Ovary (tissue), 9 donors: ENCODE results near the gene FOXI1. TPM values are rescaled to one million over a fixed set of nuclear protein-coding genes. Genes with fewer than 3 reads are reported as not detected.

Experiments used
- DNase-seq, 5 donors: peaks; one replicate each; pipeline ENCODE4 v3.0.0-alpha.2; 2019 to 2020
- H3K27ac ChIP-seq, 2 donors: fragments of 200-600 bp; one replicate each; pipeline versions ENCODE4 v1.5.1 to v1.8.0; 2019 to 2022
- H3K27me3 ChIP-seq: fragments of 200-600 bp; one replicate; pipeline ENCODE4 v1.8.0; 2022
- H3K36me3 ChIP-seq: fragments of 200-600 bp; sonication (generic); one replicate; pipeline ENCODE4 v1.5.1; 2019
- H3K4me1 ChIP-seq: one replicate; pipeline ENCODE4 v1.8.1; 2013; ENCODE audit warnings: mild to moderate bottlenecking, moderate library complexity; ENCODE audit not compliant: insufficient read depth
- H3K4me3 ChIP-seq: fragments of 200-600 bp; sonication (generic); one replicate; pipeline ENCODE4 v1.5.1; 2017
- H3K9me3 ChIP-seq, 2 donors: fragments of 200-600 bp in 1 of 2; sonication (generic) in 1 of 2; one replicate each; pipeline versions ENCODE4 v1.5.1 to v1.8.1; 2013 to 2019; ENCODE audit warnings: mild to moderate bottlenecking in 1 of 2, moderate library complexity in 1 of 2
- EP300 ChIP-seq: sonication (generic); formaldehyde crosslinking; IDR thresholded peaks from one replicate; pipeline ENCODE4 v1.6.1; 2017; ENCODE audit warnings: antibody characterized with exemption
- POLR2A ChIP-seq: fragments of 450-650 bp; IDR thresholded peaks from one replicate; pipeline ENCODE4 v1.6.1; 2017; ENCODE audit warnings: antibody characterized with exemption, mild to moderate bottlenecking, moderate library complexity
- WGBS, 3 donors: extraction: QIAGEN DNeasy Blood & Tissue Kit in 1 of 3; methylation state at CpG; one replicate each; pipeline versions ENCODE4 v1.1.5 to v1.1.7; 2013 to 2017; 5-methylcytosine and 5-hydroxymethylcytosine counted together
- intact Hi-C, 4 donors: fragments of 100-400 bp; cut with DNase I; formaldehyde crosslinking; loops; one replicate each; pipeline versions ENCODE4 v1.11.0 to v1.15.1; 2022 to 2023
- polyA plus RNA-seq, 2 donors: library from polyadenylated mRNA; stranded (reverse); fragments of 200-250 nt in 1 of 2; fragments of 350-450 nt in 1 of 2; fragmentation: Illumina TruSeq in 1 of 2; extraction: RNeasy Lipid Tissue Mini Kit (QIAGEN cat#74804) in 1 of 2; gene quantifications; one replicate each; pipeline ENCODE4 v1.2.3, GENCODE V29; 2013 to 2014
- total RNA-seq, 7 donors: library from RNA; depleted of rRNA in 2 of 7; stranded (reverse); fragments of >200 nt in 2 of 7; fragmentation: NEBNext Ultra II Directional in 3 of 7; extraction: Animal tissue kit (Norgen Biotek cat#: 25700) in 3 of 7; gene quantifications; one replicate each; pipeline versions ENCODE4 v1.1.0 to v1.2.4, GENCODE V29; 2016 to 2023
- TF ChIP-seq, protein P1 (sequence below), 3 donors: fragments of 450-650 bp in 2 of 3; fragments of 200-600 bp in 1 of 3; IDR thresholded peaks; one replicate each; pipeline versions ENCODE4 v1.5.1 to v1.8.0; 2016 to 2022; ENCODE audit warnings: antibody characterized with exemption in 3 of 3, mild to moderate bottlenecking in 1 of 3
- donor health status: DM: no; HTN: no; CAD: no; lungs with moderate emphysema.
- donor health status: DM: no; HTN: no; CAD: no.
- donor health status: Bipolar disorder and iron deficiency.
- donor health status: DM: yes; HTN: yes; CAD: no.
- donor health status: DM: no; HTN: no; CAD: no.
- donor health status: DM: yes; HTN: yes; CAD: no.

FOXI1 gene
- total and polyA plus RNA-seq, 9 donors, result not detected

DNA sequence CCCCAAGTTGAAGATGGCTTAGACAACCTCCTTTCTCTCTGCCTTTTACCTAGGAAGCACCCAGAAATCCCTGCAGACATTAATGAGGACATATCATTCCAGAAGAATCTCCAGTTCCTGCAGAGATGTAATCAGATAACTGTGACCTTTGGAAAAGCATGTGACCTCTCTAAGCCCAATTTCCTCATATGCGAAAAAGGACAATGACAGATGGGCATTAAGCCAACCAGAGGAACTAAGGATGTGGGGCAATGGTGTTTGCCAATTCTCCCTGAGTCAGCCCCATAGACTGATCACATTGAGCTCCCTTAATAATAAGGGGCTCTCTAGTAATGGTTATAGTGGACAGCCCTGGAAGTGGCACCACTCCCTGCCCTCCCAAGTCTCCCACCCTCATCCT, 10.1 kb upstream of the FOXI1 start:
- Histone ChIP-seq H3K27ac (no peak overlapping the region), H3K36me3 (no peaks in the 10 kb centered on the region), H3K4me1 (peaks cover 1% of the 10 kb centered on the region), H3K27me3 (no peaks in the 10 kb centered on the region), H3K9me3 (no peaks in the 10 kb centered on the region), H3K4me3 (no peak overlapping the region)
- WGBS, 3 donors, result 65 to 82% (median 67%) methylated on average over 1 of the region's 1 CpG
- no peak for DNase-seq
- TF ChIP-seq EP300 (no peak), POLR2A (no peak)
- TF ChIP-seq, protein P1, sequence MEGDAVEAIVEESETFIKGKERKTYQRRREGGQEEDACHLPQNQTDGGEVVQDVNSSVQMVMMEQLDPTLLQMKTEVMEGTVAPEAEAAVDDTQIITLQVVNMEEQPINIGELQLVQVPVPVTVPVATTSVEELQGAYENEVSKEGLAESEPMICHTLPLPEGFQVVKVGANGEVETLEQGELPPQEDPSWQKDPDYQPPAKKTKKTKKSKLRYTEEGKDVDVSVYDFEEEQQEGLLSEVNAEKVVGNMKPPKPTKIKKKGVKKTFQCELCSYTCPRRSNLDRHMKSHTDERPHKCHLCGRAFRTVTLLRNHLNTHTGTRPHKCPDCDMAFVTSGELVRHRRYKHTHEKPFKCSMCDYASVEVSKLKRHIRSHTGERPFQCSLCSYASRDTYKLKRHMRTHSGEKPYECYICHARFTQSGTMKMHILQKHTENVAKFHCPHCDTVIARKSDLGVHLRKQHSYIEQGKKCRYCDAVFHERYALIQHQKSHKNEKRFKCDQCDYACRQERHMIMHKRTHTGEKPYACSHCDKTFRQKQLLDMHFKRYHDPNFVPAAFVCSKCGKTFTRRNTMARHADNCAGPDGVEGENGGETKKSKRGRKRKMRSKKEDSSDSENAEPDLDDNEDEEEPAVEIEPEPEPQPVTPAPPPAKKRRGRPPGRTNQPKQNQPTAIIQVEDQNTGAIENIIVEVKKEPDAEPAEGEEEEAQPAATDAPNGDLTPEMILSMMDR (IDR thresholded peaks at IDR 0.05), result no peak
- intact Hi-C loops, result loop anchor here in 1 of 4 donors (10.0 kb wide), 1 partner anchor 319 kb away; no protein-coding TSS in a partner anchor

- H3K9me3 ChIP-seq, result no peaks in the 10 kb centered on the region
- H3K36me3 ChIP-seq, result no peaks in the 10 kb centered on the region
- H3K4me1 ChIP-seq, result peaks cover 1% of the 10 kb centered on the region
- TF ChIP-seq, protein P1 (IDR thresholded peaks at IDR 0.05), result no peak
- TF ChIP-seq EP300, result no peak
- no peak for TF ChIP-seq POLR2A
- H3K27ac ChIP-seq, result no peak overlapping the region
- intact Hi-C loops, result loop anchor here in 1 of 4 donors (10.0 kb wide), 1 partner anchor 317 kb away; no protein-coding TSS in a partner anchor
- WGBS, 3 donors, result 77 to 86% (median 81%) methylated on average over 9 of the region's 9 CpGs
- H3K27me3 ChIP-seq, result no peaks in the 10 kb centered on the region
- no peak for DNase-seq
- H3K4me3 ChIP-seq, result no peak overlapping the region
These were observed 7.8 kb upstream of the FOXI1 start for GRCh38 chr5:170097934-170098333.

- WGBS, 3 donors, result 23 to 26% (median 24%) methylated on average over 13 of the region's 13 CpGs
- no peak for TF ChIP-seq EP300
- TF ChIP-seq, protein P1 (IDR thresholded peaks at IDR 0.05), result peak in 2 of 3 donors; percentile 31 to 42
- DNase-seq, result peak; percentile 36 to 80 (median 66)
- no peaks in the 10 kb centered on the region for H3K27me3 ChIP-seq
- H3K4me1 ChIP-seq, result peaks cover 1% of the 10 kb centered on the region
- H3K9me3 ChIP-seq, result no peaks in the 10 kb centered on the region
- no peak overlapping the region for H3K4me3 ChIP-seq
- no peaks in the 10 kb centered on the region for H3K36me3 ChIP-seq
- intact Hi-C loops, result no loop called here
- no peak overlapping the region for H3K27ac ChIP-seq
These were observed 5.4 kb upstream of the FOXI1 start for GRCh38 chr5:170100066-170100943.

GRCh38 chr5:170103447-170103846, 2.2 kb upstream of the FOXI1 start:
- intact Hi-C loops, result no loop called here
- Histone ChIP-seq H3K9me3 (no peaks in the 10 kb centered on the region), H3K4me1 (peaks cover 1% of the 10 kb centered on the region), H3K36me3 (no peaks in the 10 kb centered on the region), H3K27ac (no peak overlapping the region), H3K4me3 (no peak overlapping the region), H3K27me3 (no peaks in the 10 kb centered on the region)
- WGBS, 3 donors, result 97 to 100% (median 98%) methylated on average over 1 of the region's 1 CpG
- no peak for DNase-seq
- TF ChIP-seq, protein P1 (IDR thresholded peaks at IDR 0.05), result no peak
- no peak for TF ChIP-seq EP300
- no peak for TF ChIP-seq POLR2A
